ENCODE data around the gene LINGO4. TPM values are rescaled to one million over a fixed set of nuclear protein-coding genes. Genes with fewer than 3 reads are reported as not detected.

The LINGO4 gene
- total and polyA plus RNA-seq, 7 donors: 0.36 to 18.2 (median 4.6) TPM

DNA sequence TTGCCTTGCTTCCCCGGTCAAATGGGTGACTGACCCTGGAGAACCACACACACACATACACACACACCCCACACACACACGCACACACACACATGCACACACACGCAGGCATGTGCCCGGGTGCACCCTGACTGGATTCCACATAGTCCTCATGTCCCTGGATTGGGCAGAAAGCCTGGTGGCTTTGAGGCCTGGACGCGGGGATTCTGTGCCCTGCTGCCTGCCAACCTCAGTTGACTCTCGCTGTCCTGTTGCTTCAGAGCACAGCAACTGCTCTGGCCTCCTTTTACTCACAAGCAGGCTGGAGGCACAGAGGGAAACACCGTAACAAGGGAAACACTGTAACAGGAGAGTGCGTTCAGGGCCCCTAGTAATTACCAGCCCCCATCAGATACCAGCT, 20.0 kb upstream of the LINGO4 start:
- Histone ChIP-seq H3K4me1 (peaks cover 35% of the 10 kb centered on the region), H3K27ac (peak overlapping the region; percentile 96), H3K27me3 (ENCODE audit: insufficient read depth in 3 of 3, low read length in 2 of 3) (no peaks in the 10 kb centered on the region), H3K4me3 (no peak overlapping the region), H3K36me3 (ENCODE audit: insufficient read depth in 1 of 2, low read depth in 1 of 2) (no peaks in the 10 kb centered on the region), H3K9me3 (no peaks in the 10 kb centered on the region)
- DNase-seq: peak; percentile 48 to 74
- ATAC-seq: peak; percentile 71 to 74 (median 72)
- TF ChIP-seq, protein P1, sequence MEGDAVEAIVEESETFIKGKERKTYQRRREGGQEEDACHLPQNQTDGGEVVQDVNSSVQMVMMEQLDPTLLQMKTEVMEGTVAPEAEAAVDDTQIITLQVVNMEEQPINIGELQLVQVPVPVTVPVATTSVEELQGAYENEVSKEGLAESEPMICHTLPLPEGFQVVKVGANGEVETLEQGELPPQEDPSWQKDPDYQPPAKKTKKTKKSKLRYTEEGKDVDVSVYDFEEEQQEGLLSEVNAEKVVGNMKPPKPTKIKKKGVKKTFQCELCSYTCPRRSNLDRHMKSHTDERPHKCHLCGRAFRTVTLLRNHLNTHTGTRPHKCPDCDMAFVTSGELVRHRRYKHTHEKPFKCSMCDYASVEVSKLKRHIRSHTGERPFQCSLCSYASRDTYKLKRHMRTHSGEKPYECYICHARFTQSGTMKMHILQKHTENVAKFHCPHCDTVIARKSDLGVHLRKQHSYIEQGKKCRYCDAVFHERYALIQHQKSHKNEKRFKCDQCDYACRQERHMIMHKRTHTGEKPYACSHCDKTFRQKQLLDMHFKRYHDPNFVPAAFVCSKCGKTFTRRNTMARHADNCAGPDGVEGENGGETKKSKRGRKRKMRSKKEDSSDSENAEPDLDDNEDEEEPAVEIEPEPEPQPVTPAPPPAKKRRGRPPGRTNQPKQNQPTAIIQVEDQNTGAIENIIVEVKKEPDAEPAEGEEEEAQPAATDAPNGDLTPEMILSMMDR (IDR thresholded peaks at IDR 0.05): no peak
- intact Hi-C loops (cut with DNase I): no loop called here
- WGBS, 3 donors: 25 to 35% (median 29%) methylated on average over 9 of the region's 9 CpGs

DNA sequence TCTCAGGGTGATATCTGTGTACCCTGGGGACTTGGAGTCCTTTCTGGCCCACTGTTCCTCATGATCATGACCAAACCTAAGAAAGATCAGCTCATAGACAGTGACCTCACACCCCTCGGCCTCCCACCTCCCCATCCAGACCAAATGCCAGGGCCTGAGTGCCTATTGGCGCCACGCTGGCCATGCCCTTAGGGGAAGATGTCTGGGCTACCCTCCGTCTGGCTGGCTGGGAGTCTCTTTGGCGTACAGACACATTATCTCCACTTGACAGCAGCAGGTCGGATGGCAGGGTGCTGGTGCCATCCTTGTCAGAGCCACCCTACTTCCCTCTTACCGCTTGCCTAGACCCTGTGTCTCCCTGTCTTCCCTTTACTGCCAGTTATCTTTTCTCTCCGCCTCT, 18.0 kb upstream of the LINGO4 start:
- Histone ChIP-seq H3K4me1 (peaks cover 24% of the 10 kb centered on the region), H3K27ac (no peak overlapping the region), H3K4me3 (no peak overlapping the region), H3K27me3 (ENCODE audit: insufficient read depth in 3 of 3, low read length in 2 of 3) (no peaks in the 10 kb centered on the region), H3K9me3 (no peaks in the 10 kb centered on the region), H3K36me3 (ENCODE audit: insufficient read depth in 1 of 2, low read depth in 1 of 2) (no peaks in the 10 kb centered on the region)
- DNase-seq: no peak
- ATAC-seq: no peak
- intact Hi-C loops (cut with DNase I): no loop called here
- WGBS, 3 donors: 74 to 93% (median 81%) methylated on average over 8 of the region's 8 CpGs
- TF ChIP-seq, protein P1 (IDR thresholded peaks at IDR 0.05): no peak

DNA sequence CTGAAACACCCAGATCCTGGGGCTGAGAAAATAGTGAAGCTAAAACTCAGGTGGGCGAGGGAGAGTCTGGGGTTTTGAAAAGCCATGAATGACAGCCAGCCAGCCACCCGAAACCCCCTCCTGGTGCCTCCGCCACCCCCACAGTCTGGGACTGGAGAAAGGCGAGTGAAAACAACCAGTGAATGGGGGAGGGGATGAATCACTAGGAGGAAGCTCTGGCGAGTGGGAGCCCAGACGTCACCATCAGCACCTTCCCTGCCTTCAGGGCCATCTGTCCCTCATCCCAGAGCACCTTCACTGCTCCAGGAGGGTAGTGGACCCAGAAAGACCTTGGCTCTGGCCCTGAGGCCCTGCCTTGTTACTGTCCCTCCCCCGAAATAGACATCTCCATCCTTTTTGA, 17.2 kb upstream of the LINGO4 start:
- no peaks in the 10 kb centered on the region for H3K36me3 ChIP-seq (ENCODE audit: insufficient read depth in 1 of 2, low read depth in 1 of 2)
- H3K27ac ChIP-seq: no peak overlapping the region
- DNase-seq (no peak), ATAC-seq (no peak)
- TF ChIP-seq, protein P1 (IDR thresholded peaks at IDR 0.05): no peak
- 76 to 82% (median 77%) methylated on average over 6 to 7 of the region's 7 CpGs for WGBS, 3 donors
- H3K4me1 ChIP-seq: peaks cover 24% of the 10 kb centered on the region
- intact Hi-C loops (cut with DNase I): no loop called here
- H3K4me3 ChIP-seq: no peak overlapping the region
- H3K27me3 ChIP-seq (ENCODE audit: insufficient read depth in 3 of 3, low read length in 2 of 3): no peaks in the 10 kb centered on the region
- no peaks in the 10 kb centered on the region for H3K9me3 ChIP-seq

DNA sequence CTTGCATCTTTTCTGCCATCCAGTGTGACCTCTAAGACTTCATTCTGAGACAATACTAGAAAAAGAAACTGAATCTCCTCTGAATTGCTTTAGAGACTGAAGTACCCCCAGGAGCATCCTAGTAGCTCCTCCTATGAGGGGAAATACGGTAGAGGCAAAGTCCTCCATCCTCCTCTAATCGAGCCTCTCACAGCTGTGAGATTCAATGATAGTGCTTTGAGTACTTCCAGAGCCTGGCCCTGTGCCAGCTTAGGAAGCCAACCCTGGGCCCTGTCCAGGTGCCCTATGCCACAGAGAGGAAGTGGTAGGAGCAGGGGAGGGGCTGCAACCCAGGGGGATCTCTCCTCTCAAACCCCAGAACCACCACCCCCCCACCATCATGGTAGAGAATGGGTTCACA, 15.7 kb upstream of the LINGO4 start:
- peak in 3 of 4 donors; percentile 24 to 65 (median 48) for ATAC-seq
- TF ChIP-seq, protein P1 (IDR thresholded peaks at IDR 0.05): no peak
- H3K4me3 ChIP-seq: no peak overlapping the region
- H3K4me1 ChIP-seq: peaks cover 14% of the 10 kb centered on the region
- H3K27ac ChIP-seq: no peak overlapping the region
- H3K27me3 ChIP-seq (ENCODE audit: insufficient read depth in 3 of 3, low read length in 2 of 3): no peaks in the 10 kb centered on the region
- peak; percentile 33 to 77 for DNase-seq
- intact Hi-C loops (cut with DNase I): no loop called here
- 2 to 4% (median 2%) methylated on average over 2 of the region's 2 CpGs for WGBS, 3 donors
- no peaks in the 10 kb centered on the region for H3K9me3 ChIP-seq
- H3K36me3 ChIP-seq (ENCODE audit: insufficient read depth in 1 of 2, low read depth in 1 of 2): peaks cover 0 to 13% of the 10 kb centered on the region in 2 donors

DNA sequence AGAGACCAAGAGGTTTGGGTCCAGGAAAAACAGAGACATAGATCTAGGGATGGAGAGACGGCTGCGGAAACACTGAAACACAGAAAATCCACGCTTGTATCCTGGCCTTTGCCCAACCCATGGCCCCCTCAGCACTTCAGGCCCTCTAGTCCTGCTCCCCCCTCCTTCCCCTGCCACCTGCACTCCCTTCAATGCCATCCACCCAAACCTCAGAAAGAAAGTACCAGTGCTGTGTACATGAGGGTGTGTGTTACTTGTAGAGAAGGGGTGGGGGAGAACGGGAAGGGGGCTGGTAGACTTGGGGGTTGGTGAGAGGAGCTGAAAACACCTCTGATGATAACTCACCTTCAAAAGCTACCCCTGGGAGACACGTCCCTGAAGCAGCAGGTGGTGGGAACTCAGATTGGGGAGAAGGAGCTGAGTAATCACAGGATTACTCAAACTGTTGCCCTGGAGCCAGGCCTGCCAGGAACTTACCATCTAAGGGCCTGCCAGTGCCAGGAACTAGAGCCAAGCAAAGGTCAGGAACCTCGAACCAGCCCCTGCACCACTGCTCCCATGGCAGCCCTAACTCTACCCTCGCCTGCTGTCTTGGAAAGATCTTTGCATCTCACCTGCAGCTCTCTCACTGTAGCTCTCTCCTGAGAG, 14.9 kb upstream of the LINGO4 start:
- intact Hi-C loops (cut with DNase I): no loop called here
- DNase-seq (peak in 1 of 2 donors; percentile 62), ATAC-seq (peak; percentile 47 to 81 (median 71))
- Histone ChIP-seq H3K27ac (peak overlapping the region; percentile 23), H3K36me3 (ENCODE audit: insufficient read depth in 1 of 2, low read depth in 1 of 2) (peaks cover 0 to 20% of the 10 kb centered on the region in 2 donors), H3K27me3 (ENCODE audit: insufficient read depth in 3 of 3, low read length in 2 of 3) (no peaks in the 10 kb centered on the region), H3K4me3 (no peak overlapping the region), H3K4me1 (peaks cover 8% of the 10 kb centered on the region), H3K9me3 (no peaks in the 10 kb centered on the region)
- WGBS, 3 donors: 64 to 70% (median 69%) methylated on average over 7 of the region's 7 CpGs
- TF ChIP-seq, protein P1 (IDR thresholded peaks at IDR 0.05): no peak
